GM12865 (cell line): Measurements from ENCODE around the gene SLC43A2.

ENCODE experiments used
- DNase-seq: peaks from one replicate; pipeline ENCODE4 v3.0.0; 2010; ENCODE audit warnings: low read depth
- H3K4me3 ChIP-seq: 2 replicates; pipeline ENCODE4 v1.5.1; 2011; ENCODE audit warnings: mild to moderate bottlenecking, low read depth, low read length, control low read depth
- CTCF ChIP-seq: IDR thresholded peaks from 2 replicates; pipeline ENCODE4 v1.5.1; 2011; ENCODE audit warnings: low read length, control low read depth, low read depth, inconsistent platforms; ENCODE audit not compliant: insufficient read depth; ENCODE audit errors: missing control alignments

Gene SLC43A2

DNA sequence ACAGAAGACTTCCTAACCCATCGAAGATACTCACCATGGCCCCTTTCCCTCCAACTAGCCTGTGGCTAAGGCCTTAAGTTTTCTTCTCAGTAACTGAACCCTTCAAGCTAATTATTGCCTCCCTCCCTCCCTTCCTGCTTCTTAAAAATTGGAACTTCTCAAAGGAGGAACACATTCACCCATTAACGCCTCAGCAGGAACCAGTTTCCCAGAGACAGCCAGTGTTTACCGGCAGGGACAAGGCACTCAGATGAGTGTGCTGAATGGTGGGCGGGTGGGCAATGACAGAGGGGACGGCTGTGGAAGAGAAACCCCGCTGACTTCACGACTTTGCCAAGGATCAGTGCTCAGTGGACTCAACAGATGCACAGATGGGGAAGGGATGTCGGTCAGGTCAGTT is 86.3 kb downstream of the SLC43A2 start:
- no peak overlapping the region for H3K4me3 ChIP-seq
- TF ChIP-seq CTCF: no peak
- DNase-seq: no peak

GRCh38 chr17:1541367-1541904 is 87.2 kb downstream of the SLC43A2 start:
- no peak for TF ChIP-seq CTCF
- H3K4me3 ChIP-seq: no peak overlapping the region

GRCh38 chr17:1539811-1540210 is 88.8 kb downstream of the SLC43A2 start:
- no peak overlapping the region for H3K4me3 ChIP-seq
- no peak for TF ChIP-seq CTCF
- DNase-seq: no peak

More at GRCh38 chr17:1541367-1541904, 87.2 kb downstream of the SLC43A2 start:
- no peak for DNase-seq

- no peak for TF ChIP-seq CTCF
- DNase-seq: no peak
- no peak overlapping the region for H3K4me3 ChIP-seq
These were observed 92.9 kb downstream of the SLC43A2 start for GRCh38 chr17:1535737-1536136.

DNA sequence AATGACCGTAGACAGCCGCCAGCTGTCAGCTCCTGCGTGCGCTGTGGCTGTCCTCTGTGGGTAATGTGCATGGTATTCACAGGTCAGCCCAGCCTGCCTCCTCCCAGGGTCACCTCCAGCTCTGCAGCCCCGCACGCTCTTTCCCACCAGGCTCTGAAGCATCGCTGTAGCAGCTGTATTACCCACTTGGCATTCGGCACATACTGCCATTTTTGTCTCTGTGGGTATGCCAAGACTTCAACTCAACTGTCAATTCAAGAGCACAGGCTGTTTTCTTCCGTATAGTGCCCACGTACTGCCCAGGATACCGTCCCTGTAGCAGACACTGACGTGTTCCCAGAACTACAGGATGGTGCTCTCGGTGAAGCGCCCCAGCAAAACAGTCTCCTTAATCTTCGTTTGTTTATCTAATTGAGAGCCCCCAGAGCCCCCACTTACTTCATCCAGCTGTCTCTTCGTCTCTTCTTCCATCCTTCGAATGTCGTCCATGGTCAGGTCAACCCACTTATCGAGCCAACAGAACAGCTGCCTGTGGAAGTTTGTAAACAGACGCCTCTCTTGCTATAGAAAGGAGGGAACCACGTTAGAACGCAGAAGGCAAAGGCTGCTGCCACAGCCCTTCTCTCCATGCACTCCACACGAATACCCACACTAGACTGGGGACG is 94.8 kb downstream of the SLC43A2 start:
- no peak overlapping the region for H3K4me3 ChIP-seq
- no peak for TF ChIP-seq CTCF
- no peak for DNase-seq

DNA sequence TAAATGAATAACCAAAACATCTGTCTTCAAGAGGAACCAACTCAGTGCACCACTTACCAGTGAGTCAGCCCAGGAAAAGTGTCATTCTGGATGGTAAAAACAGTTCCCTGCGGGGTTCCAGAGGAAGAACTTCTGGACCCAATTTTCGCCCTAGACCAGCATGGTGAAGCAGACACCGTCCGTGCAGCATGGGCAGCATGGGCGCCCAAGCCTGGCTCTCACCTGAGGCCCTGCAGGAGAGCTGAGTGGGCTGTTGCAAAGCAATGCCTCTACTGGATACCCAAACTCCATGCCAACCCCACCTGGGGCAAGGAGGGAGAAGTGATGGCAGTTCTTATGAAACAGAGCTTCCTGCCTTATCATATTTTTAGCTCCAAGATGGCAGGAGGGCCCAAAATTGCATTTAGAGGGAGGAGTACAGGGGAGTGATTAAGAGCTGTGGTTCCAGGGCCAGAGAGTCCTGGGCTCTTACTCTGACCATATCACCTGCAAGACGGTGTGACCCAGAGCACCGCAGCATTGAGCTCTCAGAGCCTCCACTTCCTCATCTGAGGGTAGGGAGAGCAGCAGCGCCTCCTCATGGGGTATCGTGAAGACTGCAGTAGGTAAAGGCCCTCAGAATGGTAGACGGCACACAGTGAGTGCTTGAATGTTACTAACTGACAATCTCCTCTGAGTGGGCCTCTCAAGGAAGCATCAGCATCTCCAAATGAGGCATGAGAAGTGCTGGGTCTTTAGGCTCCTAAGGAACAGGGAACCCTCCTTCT is 95.6 kb downstream of the SLC43A2 start:
- H3K4me3 ChIP-seq: no peak overlapping the region
- DNase-seq: peak; percentile 56
- TF ChIP-seq CTCF: peak; percentile 47
